NCI-H1092 (cell line): ENCODE data around the gene MINDY2.
"Not testable (repeated sequence)": the region's sequence is repeated elsewhere in the genome, so short reads cannot be mapped to it uniquely, and the experiment has no call there.

Experiments
- DNase-seq: peaks from one replicate; lab custom pipeline; 2025; lab: John Stamatoyannopoulos, UW

Gene MINDY2

GRCh38 chr15:58883926-58884325 lies 112.8 kb downstream of the MINDY2 start:
- not testable (repeated sequence) for DNase-seq

- no peak for DNase-seq
Observed at GRCh38 chr15:58886921-58887320, 115.8 kb downstream of the MINDY2 start.

- no peak for DNase-seq
Observed at GRCh38 chr15:58889363-58889762, 118.3 kb downstream of the MINDY2 start.

GRCh38 chr15:58898150-58898680 lies 127.1 kb downstream of the MINDY2 start:
- no peak for DNase-seq

- no peak for DNase-seq
Observed at GRCh38 chr15:58900631-58901030, 129.5 kb downstream of the MINDY2 start.

GRCh38 chr15:58908550-58909309 lies 137.6 kb downstream of the MINDY2 start:
- DNase-seq: no peak

- no peak for DNase-seq
Observed at GRCh38 chr15:58909616-58910015, 138.5 kb downstream of the MINDY2 start.

GRCh38 chr15:58910456-58910855 lies 139.4 kb downstream of the MINDY2 start:
- no peak for DNase-seq
